GM19467 (cell line): Measurements from ENCODE around the gene KCNK16.
"Not testable (repeated sequence)": the region's sequence is repeated elsewhere in the genome, so short reads cannot be mapped to it uniquely, and the experiment has no call there.

Source experiments
- ATAC-seq: cut with Tn5 transposase; IDR thresholded peaks from one replicate; pipeline ENCODE4 v1.9.1; 2021; ENCODE audit warnings: mild to moderate bottlenecking, moderate library complexity; ENCODE audit not compliant: unreplicated experiment

KCNK16 gene

DNA sequence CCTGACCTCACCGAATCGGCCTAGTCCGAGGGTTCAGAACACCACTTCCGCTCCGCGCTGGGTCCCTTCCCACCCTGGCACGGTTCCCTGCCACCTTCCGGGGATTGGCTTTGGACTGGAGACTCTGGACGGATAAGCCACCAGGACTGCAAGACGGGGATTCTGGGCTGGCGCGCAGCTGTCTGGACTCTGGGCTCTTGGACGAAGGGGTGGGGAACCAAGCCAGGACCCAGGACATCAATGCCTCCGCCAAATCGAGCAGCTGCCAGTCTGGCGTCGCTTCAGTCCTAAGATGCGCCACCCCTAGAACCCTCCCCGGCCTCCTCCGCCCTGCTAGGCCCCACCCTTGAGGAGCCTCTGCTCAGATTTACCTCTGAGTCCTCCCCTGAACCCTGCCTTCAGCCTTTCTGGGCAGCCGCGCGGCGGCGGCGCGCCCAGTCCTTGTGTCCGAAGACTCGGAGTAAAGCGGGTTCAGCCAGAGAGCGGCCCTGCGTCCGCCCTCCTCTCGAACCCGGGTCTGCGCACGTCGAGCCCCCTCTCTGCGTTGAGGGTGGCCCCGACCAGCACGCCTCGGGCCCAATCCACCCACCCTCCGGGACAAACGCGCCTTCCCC, 9.5 kb downstream of the KCNK16 start:
- ATAC-seq = no peak

- no peak for ATAC-seq
Observed at GRCh38 chr6:39310542-39310941, 12.0 kb downstream of the KCNK16 start.

DNA sequence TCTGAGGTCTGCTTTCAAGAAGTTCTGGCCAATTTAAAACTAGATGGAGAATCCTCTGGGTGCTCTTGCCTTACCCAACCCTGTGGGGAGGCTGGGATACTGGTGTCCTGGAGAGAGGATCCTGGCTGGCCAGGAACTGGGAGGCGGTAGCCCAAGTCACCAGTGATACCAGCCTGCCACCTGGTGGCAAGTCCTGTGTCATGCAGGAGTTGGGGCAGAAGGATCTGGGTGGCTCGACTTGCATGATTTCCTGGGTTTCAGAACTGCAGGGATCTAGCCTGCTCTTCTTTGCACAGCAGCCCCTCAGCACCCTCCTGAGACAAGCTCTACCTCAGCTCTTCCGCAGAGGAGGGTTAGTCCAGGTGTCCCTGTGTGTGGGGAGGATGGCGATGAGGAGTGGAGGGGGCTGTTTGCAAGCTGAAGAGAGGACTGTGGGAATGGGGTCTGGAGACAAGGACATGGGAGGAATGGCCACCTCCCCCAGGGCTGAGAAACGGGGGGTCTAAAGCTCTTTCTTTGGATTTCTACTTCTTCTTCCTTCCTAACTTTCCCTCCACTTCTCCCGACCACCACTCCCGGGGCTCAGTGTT, 12.5 kb downstream of the KCNK16 start:
- no peak for ATAC-seq

GRCh38 chr6:39307462-39307861, 15.0 kb downstream of the KCNK16 start:
- ATAC-seq = no peak

- no peak for ATAC-seq
Observed at GRCh38 chr6:39304951-39305350, 17.6 kb downstream of the KCNK16 start.

- no peak for ATAC-seq
Observed at GRCh38 chr6:39303425-39304153, 18.9 kb downstream of the KCNK16 start.

- peak; percentile 84 for ATAC-seq
Observed at GRCh38 chr6:39302669-39303424, 19.7 kb downstream of the KCNK16 start.

DNA sequence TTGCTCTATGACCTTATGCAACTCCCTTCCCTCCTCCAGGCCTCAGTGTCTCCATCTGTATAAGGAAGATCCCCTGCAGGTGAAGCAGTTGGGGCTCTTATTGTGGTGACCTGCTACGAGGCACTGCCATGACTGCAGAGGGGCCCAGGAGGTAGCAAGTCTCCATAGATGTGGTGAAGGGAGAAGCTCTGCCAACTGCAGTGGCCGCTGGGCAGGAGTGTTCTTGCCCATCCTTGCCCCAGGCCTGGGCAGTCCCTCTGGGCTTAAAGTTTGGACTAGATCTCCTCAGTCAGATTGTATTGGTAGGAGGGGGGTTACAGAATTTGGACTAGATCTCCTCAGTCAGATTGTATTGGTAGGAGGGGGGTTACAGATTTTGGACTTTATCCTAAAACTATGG, 20.5 kb downstream of the KCNK16 start:
- no peak for ATAC-seq

- no peak for ATAC-seq
Observed at GRCh38 chr6:39301606-39302005, 20.9 kb downstream of the KCNK16 start.

DNA sequence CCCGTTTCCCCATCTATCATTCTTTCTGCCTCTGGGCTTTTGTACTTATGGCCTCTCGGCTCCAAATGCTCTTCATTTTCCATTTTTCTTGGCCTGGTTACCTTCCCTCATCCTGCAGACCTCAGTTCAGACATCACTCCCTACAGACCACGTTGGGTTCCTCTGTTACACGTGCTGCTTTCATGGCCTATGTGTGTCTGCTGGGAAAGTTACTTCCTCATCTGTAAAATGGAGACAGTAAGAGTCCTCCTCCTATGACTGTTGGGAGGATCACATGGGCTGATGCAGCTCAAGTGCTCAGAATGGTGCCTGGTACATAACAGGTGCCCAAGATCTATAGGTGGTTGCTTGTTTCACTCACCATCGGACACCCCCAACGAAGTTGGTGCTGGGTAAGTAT, 21.8 kb downstream of the KCNK16 start:
- ATAC-seq = no peak

DNA sequence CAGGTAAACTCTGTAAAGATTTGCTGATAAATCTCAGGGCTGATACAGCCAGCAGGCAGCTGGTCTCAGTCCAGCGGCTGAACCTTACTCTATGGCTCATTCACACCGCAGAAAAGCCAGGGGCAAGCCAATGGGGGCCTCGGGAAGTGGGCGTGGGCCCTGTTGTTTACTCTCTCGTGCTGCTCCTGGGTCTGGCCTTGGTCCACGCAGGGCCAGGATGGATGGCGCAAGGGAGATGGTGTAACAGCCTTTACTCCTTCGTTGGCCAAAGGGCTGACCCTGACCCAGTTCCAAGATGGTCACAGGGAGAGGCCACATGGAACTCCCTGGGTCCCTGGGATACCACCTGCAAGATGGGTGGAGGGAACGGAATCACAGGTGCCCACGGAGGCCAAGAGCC, 24.4 kb downstream of the KCNK16 start:
- ATAC-seq = no peak

DNA sequence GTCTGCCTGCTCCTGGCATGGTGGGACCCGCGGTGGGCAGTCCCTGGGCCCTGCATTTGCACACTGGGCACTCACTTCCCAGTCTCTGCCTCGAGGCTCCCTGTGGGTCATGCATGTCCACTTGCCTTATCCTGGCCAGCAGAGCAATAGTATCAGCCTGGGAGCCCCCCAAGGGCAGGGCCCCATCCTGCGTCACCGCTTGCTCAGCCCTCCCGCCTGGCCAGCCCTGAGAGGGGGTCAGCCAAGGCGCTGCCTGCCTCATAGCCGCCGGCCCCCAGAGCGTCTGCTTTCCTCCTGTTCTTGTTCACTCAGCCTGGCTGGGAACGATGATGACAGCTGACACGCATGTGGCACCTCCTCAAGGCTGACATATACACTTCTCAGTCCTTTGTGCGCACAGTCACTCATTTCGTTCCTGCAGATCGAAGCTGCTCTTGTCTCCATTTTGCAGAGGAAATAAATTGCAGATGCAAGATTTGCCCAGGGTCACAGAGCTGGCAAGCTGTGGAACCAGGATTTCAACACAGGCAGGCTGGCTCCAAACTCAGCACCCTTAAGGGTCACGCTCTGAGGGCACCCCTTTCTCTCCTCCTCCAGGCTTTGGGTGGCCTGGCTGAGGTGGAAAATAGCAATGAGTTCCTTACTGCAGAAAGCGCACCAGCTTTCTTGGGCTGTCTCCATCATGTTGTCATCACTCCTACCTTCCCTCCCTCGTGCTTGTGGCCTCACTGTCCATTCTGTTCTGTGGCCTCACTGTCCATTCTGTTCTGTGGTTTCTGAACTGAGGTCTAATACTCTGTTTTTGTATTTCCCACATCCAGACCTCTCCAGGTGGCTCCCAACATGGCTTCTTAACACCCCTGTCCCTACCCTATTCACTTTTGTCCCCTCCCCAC, 25.5 kb downstream of the KCNK16 start:
- no peak for ATAC-seq

GRCh38 chr6:39295611-39296011, 26.9 kb downstream of the KCNK16 start:
- no peak for ATAC-seq

DNA sequence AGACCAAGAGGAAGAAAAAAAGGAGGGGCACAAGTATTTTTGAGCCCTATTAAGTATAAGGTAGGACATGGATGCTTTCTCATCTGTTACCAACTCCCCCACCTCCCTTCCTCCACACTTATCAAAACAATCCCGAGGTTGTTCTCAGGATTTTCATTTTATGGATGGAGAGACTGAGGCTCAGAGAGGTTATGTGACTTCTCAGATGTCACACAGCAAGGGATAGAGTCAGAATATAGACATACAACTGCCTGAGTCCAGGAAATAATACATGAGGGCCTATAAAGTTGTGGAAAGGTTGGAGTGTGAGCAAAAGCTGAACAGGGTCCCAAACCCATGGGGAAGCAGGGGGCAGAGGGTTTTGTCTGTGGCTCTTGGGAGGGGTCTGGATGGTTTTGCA, 27.6 kb downstream of the KCNK16 start:
- no peak for ATAC-seq

GRCh38 chr6:39294133-39294532, 28.4 kb downstream of the KCNK16 start:
- no peak for ATAC-seq

GRCh38 chr6:39292637-39293036, 29.9 kb downstream of the KCNK16 start:
- no peak for ATAC-seq

GRCh38 chr6:39289490-39289889, 33.0 kb downstream of the KCNK16 start:
- ATAC-seq = no peak

- no peak for ATAC-seq
Observed at GRCh38 chr6:39287601-39288000, 34.9 kb downstream of the KCNK16 start.

DNA sequence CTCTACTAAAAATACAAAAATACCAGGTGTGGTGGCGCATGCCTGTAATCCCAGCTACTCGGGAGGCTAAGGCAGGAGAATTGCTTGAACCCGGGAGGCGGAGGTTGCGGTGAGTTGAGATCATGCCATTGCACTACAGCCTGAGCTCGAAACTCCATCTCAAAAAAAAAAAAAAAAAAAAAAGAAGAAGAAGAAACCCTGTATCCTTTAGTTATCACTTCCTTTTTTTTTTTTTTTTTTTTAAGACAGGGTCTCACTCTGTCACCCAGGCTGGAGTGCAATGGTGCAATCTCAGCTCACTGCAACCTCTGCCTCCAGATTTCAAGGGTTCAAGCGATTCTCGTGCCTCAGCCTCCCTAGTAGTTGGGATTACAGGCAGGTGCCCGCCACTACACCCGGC, 35.9 kb downstream of the KCNK16 start:
- ATAC-seq = not testable (repeated sequence)

- ATAC-seq = no peak
Observed at GRCh38 chr6:39282774-39283173, 39.7 kb downstream of the KCNK16 start.
